Subcutaneous abdominal adipose tissue (tissue), 5 donors: ENCODE results near the gene PTPN14.

Experiments used
- H3K27ac ChIP-seq: one replicate; pipeline ENCODE4 v1.7.0; 2013; ENCODE audit warnings: low read depth, mild to moderate bottlenecking, inconsistent platforms, low read length, moderate library complexity
- H3K27me3 ChIP-seq, 5 donors: one replicate each; pipeline ENCODE4 v1.7.0; 2013; ENCODE audit warnings: low read length in 5 of 5, inconsistent platforms in 1 of 5; ENCODE audit not compliant: control insufficient read depth in 5 of 5, insufficient read depth in 4 of 5
- H3K36me3 ChIP-seq, 5 donors: one replicate each; pipeline ENCODE4 v1.7.0; 2013; ENCODE audit warnings: low read length in 5 of 5; ENCODE audit not compliant: control insufficient read depth in 5 of 5, insufficient read depth in 5 of 5
- H3K4me1 ChIP-seq, 5 donors: one replicate each; pipeline ENCODE4 v1.7.0; 2013; ENCODE audit warnings: low read length in 5 of 5, mild to moderate bottlenecking in 3 of 5, moderate library complexity in 1 of 5; ENCODE audit not compliant: control insufficient read depth in 5 of 5, insufficient read depth in 5 of 5
- H3K4me3 ChIP-seq, 5 donors: one replicate each; pipeline ENCODE4 v1.7.0; 2013; ENCODE audit warnings: low read length in 5 of 5, low read depth in 1 of 5
- H3K9ac ChIP-seq, 5 donors: one replicate each; pipeline ENCODE4 v1.7.0; 2013; ENCODE audit warnings: low read length in 5 of 5, mild to moderate bottlenecking in 4 of 5, moderate library complexity in 3 of 5
- H3K9me3 ChIP-seq, 5 donors: one replicate each; pipeline ENCODE4 v1.7.0; 2013; ENCODE audit warnings: low read length in 5 of 5; ENCODE audit not compliant: control insufficient read depth in 5 of 5
- donor health status: healthy.
- donor health status: healthy.
- donor health status: healthy.
- donor health status: healthy.
- donor health status: healthy.

PTPN14 gene

GRCh38 chr1:214354440-214355148 is 196.8 kb downstream of the PTPN14 start:
- H3K9ac ChIP-seq, result no peak overlapping the region
- no peaks in the 10 kb centered on the region for H3K27me3 ChIP-seq
- H3K4me3 ChIP-seq, result no peak overlapping the region
- H3K4me1 ChIP-seq, result peaks cover 0 to 18% (median 5%) of the 10 kb centered on the region in 5 donors
- H3K9me3 ChIP-seq, result no peaks in the 10 kb centered on the region
- H3K36me3 ChIP-seq, result peaks cover 0 to 41% (median 27%) of the 10 kb centered on the region in 5 donors
- H3K27ac ChIP-seq, result no peak overlapping the region

GRCh38 chr1:214352838-214353237 is 198.6 kb downstream of the PTPN14 start:
- no peak overlapping the region for H3K9ac ChIP-seq
- no peak overlapping the region for H3K4me3 ChIP-seq
- H3K36me3 ChIP-seq, result peaks cover 4 to 40% (median 26%) of the 10 kb centered on the region in 5 donors
- peaks cover 0 to 18% (median 0%) of the 10 kb centered on the region in 5 donors for H3K4me1 ChIP-seq
- H3K27ac ChIP-seq, result no peak overlapping the region
- H3K27me3 ChIP-seq, result no peaks in the 10 kb centered on the region
- H3K9me3 ChIP-seq, result no peaks in the 10 kb centered on the region

- H3K27me3 ChIP-seq, result no peaks in the 10 kb centered on the region
- peaks cover 0 to 18% (median 0%) of the 10 kb centered on the region in 5 donors for H3K4me1 ChIP-seq
- H3K27ac ChIP-seq, result no peak overlapping the region
- peaks cover 7 to 35% (median 21%) of the 10 kb centered on the region in 5 donors for H3K36me3 ChIP-seq
- no peak overlapping the region for H3K4me3 ChIP-seq
- no peaks in the 10 kb centered on the region for H3K9me3 ChIP-seq
- no peak overlapping the region for H3K9ac ChIP-seq
These were observed 199.7 kb downstream of the PTPN14 start for GRCh38 chr1:214351551-214352277.

GRCh38 chr1:214349781-214350180 is 201.6 kb downstream of the PTPN14 start:
- H3K9ac ChIP-seq, result no peak overlapping the region
- H3K4me1 ChIP-seq, result peaks cover 0 to 18% (median 0%) of the 10 kb centered on the region in 5 donors

GRCh38 chr1:214349008-214349407 is 202.4 kb downstream of the PTPN14 start:
- peaks cover 0 to 18% (median 0%) of the 10 kb centered on the region in 5 donors for H3K4me1 ChIP-seq
- H3K9ac ChIP-seq, result no peak overlapping the region

More at GRCh38 chr1:214349781-214350180, 201.6 kb downstream of the PTPN14 start:
- H3K4me3 ChIP-seq, result no peak overlapping the region
- H3K27me3 ChIP-seq, result no peaks in the 10 kb centered on the region
- no peak overlapping the region for H3K27ac ChIP-seq
- peaks cover 5 to 21% (median 8%) of the 10 kb centered on the region in 5 donors for H3K36me3 ChIP-seq
- peaks cover 0 to under 1% (median 0%) of the 10 kb centered on the region in 5 donors for H3K9me3 ChIP-seq

GRCh38 chr1:214344897-214345296 is 206.5 kb downstream of the PTPN14 start:
- H3K9ac ChIP-seq, result no peak overlapping the region
- peaks cover 4 to 22% (median 13%) of the 10 kb centered on the region in 5 donors for H3K36me3 ChIP-seq

More at GRCh38 chr1:214349008-214349407, 202.4 kb downstream of the PTPN14 start:
- H3K9me3 ChIP-seq, result peaks cover 0 to 3% (median 0%) of the 10 kb centered on the region in 5 donors
- H3K27me3 ChIP-seq, result no peaks in the 10 kb centered on the region
- no peak overlapping the region for H3K27ac ChIP-seq
- peaks cover 5 to 16% (median 14%) of the 10 kb centered on the region in 5 donors for H3K36me3 ChIP-seq
- no peak overlapping the region for H3K4me3 ChIP-seq

GRCh38 chr1:214342525-214342924 is 208.9 kb downstream of the PTPN14 start:
- H3K27ac ChIP-seq, result no peak overlapping the region
- H3K4me3 ChIP-seq, result no peak overlapping the region
- H3K9ac ChIP-seq, result no peak overlapping the region
- H3K9me3 ChIP-seq, result peaks cover 0 to 3% (median 0%) of the 10 kb centered on the region in 5 donors
- peaks cover 2 to 15% (median 6%) of the 10 kb centered on the region in 5 donors for H3K36me3 ChIP-seq
- peaks cover under 1 to 8% (median 4%) of the 10 kb centered on the region in 5 donors for H3K4me1 ChIP-seq
- H3K27me3 ChIP-seq, result no peaks in the 10 kb centered on the region

More at GRCh38 chr1:214344897-214345296, 206.5 kb downstream of the PTPN14 start:
- Histone ChIP-seq H3K4me3 (no peak overlapping the region), H3K4me1 (no peaks in the 10 kb centered on the region), H3K27ac (no peak overlapping the region), H3K27me3 (no peaks in the 10 kb centered on the region), H3K9me3 (peaks cover 0 to 3% (median 0%) of the 10 kb centered on the region in 5 donors)

GRCh38 chr1:214341932-214342331 is 209.5 kb downstream of the PTPN14 start:
- Histone ChIP-seq H3K9ac (no peak overlapping the region), H3K4me1 (peaks cover 4 to 11% (median 8%) of the 10 kb centered on the region in 5 donors), H3K4me3 (no peak overlapping the region), H3K36me3 (peaks cover 2 to 20% (median 6%) of the 10 kb centered on the region in 5 donors), H3K9me3 (peaks cover 0 to 3% (median 0%) of the 10 kb centered on the region in 5 donors), H3K27me3 (no peaks in the 10 kb centered on the region), H3K27ac (no peak overlapping the region)

- H3K9me3 ChIP-seq, result peaks cover 0 to 3% (median 0%) of the 10 kb centered on the region in 5 donors
- H3K27ac ChIP-seq, result no peak overlapping the region
- no peak overlapping the region for H3K4me3 ChIP-seq
- peaks cover 2 to 20% (median 6%) of the 10 kb centered on the region in 5 donors for H3K36me3 ChIP-seq
- no peaks in the 10 kb centered on the region for H3K27me3 ChIP-seq
- peaks cover 4 to 12% (median 8%) of the 10 kb centered on the region in 5 donors for H3K4me1 ChIP-seq
- H3K9ac ChIP-seq, result no peak overlapping the region
These were observed 209.9 kb downstream of the PTPN14 start for GRCh38 chr1:214341459-214341858.

- Histone ChIP-seq H3K9me3 (no peaks in the 10 kb centered on the region), H3K9ac (no peak overlapping the region), H3K4me1 (peaks cover 4 to 12% (median 10%) of the 10 kb centered on the region in 5 donors), H3K27ac (no peak overlapping the region), H3K27me3 (no peaks in the 10 kb centered on the region), H3K36me3 (peaks cover 3 to 15% (median 12%) of the 10 kb centered on the region in 5 donors), H3K4me3 (no peak overlapping the region)
These were observed 213.2 kb downstream of the PTPN14 start for GRCh38 chr1:214338212-214338611.
